Stimulated activated CD8-positive, alpha-beta memory T cell treated with anti-CD3 and anti-CD28 coated beads, Interleukin-15, amount 100 ng/mL, for 4 hours (primary cell): ENCODE data around the gene TOP2B.

ENCODE experiments used
- DNase-seq, 2 donors: peaks; one replicate each; pipeline ENCODE4 v3.0.0-alpha.2; 2020; ENCODE audit warnings: low read depth in 2 of 2

TOP2B gene

DNA sequence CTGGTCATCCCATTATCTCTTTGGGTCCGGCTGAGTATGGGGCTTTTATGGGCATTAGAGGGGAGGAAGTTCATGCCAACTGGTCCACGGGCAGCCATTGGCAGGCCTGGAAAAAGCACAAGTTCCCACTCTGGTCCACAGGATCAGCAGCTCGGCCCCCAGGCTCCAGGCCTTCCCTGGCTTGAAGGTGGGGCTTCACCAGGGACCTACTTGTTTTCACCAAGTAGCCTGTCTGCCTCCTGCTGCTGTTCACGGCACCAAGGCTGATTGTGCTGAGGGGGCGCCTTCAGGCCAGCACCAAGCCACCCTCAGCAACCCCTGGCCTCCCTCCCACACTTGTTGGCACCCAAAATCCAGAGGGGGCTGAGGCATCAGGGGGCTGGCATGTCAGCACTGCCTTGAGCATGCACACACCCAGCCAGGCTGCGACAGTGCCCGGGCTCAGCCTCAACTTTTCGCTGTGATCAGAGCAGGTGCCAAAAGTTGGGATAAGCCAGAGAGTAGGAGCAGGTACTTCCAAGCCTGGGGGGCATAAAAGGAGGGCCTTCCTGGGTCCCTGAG is 9.1 kb upstream of the TOP2B start:
- DNase-seq = no peak

DNA sequence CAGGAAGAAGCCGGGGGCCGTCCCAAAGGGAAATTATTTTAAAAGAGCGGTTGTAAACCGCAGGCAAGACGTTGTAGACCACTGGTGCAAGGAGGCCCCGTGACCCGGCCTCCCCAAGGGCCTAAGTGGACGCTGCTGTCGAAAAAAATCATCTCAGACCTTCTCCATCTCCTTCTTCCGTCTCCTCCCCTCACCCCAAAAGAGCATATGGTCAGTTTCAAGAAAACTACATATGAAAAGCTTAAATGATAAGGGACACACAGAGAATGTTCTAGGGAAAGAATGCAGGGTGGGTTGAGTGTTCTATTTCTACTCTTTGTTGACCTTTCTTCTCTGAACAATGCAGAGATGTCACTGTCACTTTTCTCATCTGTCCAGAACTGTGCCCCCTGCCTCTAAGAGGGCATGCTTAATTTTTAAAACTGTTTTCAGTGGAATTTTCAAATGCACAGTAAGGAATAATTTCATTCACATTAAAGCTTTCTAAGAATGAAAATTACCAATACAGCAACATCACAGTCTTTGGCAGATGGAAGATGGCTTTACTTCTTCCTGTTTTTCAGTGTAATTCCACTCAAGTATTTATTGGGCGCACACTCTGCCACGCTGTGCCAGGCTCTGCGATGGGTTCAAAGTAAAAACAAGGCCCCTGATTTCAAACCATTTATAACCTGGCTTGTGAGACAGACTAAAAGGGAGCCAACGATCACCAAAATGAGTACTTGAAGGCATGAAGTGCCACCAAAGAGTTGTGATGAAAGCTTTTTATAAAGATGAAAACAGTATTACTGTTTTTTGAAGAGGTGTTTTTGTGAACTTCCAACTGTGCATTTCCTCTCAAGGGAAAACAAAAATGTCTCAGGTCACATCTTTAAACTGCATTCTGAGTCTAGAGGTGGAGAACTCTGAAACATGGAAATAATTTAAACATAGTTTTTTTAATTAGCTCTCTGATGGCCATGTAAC is 891 bp upstream of the TOP2B start:
- no peak for DNase-seq

DNA sequence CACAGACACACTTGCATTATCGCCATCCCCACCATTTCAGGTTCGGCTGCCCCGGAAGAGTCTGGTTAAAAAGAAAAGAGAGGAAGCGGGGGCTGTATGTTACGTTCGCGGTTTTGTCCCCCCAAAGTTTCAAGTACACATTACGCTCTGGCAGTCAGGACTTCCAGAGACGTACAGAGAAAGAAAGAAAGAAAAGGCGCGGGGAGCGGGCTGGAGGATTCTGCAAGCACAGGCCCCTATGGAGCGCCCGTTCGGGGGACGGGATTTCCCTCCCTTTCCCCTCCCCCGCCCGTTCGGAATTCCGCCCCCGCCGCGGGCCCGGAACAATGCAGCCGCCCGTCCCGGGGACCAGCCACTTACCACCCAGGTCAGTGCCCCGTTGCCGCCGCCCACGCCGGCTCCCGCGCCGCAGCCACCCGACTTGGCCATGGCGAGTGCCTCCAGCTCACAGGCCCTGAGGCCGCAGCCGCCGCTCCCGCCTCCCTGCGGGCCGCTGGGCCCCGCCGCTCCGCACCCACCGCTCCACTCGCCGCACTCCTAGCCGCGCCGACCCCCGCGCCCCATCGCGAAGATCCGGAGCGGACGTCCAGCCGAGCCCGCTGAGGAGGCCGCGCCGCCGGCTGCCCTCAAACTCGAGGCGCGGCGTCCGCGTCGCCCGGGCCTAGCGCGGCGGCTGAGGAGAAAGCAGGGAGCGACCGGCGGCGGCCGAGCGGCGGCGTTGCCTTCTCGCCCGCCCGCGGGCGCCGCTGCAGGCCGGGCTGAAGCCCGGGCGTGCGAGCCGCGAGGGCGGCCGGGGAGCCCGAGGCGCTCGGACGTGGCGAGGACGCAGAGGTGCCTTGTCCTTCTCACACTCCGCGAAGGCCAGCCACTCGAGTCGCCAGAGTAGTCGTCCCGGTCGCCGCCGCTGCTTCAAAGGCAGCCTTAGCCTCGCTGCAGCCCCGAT is 567 bp downstream of the TOP2B start:
- DNase-seq = peak; percentile 36 to 52

DNA sequence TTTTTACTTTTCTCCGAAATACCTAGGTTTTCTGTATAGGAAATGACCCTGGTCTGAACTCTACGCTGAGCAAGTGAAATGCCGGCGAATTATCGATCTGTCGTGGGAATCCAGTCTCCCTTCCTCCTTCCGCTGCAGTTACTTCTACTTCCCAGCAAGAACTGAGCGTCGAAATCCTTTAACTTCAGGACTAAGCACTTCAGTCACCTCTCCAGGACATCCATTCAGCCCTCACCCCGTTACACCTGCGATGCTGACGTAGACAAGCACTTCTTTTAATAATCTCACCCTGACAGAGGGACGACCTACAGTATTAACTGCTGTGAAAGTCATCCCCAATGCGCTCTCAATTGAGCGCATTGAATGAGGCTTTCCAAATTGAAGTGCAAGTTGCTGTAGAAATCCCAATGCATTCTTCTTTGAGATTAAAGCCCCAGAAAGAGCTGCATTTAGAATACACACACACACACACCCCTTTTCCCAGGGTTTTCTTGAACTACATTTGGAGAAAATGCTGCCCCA is 1.3 kb downstream of the TOP2B start:
- no peak for DNase-seq

DNA sequence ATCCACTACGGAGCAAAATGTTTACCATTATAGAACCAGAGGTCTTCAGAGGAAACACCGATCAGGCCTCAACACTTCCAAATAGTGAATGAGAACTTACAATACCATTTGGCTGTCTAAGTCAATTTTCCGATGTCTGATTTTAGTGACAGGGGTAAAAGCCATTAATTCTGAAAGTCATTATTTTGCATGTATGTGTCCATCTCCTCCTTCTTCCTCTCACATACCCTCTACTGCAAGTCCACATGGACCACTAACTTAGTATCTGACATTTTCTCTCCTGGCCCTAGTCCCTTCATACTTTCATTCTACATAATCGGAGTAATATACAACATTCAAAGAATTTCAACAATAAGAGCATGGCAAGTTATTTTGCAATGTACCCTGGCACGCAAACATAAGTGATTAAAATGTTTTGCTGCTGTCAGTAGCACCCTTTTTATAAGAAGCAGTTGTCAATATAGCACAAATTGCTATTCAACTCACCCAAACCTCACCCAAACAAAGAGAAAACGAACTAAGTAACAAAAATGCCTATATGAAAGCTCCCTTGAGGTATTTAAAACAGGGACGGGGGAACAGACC is 1.9 kb downstream of the TOP2B start:
- DNase-seq = no peak

DNA sequence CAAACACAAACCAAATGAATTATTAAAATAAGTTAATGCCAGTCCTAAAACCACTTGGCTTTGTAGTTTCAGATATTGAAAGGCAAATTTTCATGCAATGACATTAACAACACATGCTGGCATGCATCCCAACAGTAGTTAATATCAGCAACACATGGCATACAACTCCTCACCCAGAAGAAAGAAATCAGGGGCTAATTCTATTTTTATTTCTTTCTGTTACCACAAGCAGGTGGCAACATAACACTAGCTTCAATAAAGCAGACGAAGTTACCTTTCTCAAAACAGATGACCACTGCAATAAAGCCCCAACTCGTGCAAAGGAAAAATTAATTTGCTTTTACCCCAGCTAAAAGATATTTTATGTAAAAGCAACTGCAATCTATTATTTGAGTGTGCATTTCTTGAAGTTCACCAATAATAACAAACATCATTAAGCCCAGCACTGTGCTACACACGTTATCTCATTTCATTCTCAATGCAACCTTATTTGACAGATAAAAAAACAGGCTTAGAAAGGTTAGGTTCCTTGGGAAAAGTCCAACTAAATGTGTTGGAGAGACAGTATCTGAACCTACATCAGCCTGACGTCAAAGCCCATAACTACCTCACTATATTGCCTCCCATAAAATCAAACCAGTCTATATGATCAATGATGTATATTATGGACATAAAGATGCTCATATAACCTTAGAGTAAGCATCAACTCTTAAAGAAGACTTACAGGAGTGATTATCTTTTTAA is 2.8 kb downstream of the TOP2B start:
- no peak for DNase-seq

DNA sequence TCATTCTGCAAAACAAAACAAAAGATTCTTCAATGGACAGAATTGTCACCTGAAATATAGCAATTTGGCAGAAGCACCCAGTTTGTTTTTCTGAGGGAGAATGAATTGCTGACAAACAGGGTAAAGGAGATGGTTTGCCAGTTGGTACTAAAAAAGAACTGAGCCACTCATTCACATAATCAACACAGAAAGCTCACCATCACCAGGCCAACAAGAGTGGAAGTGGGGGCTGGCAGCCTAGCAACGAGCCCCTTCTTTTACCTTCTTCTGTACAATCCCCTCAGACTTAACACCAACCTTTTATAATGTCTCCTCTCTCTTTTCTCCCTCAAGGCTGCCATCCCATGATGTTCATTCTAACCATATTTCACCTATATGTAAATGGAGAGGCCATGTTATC is 5.9 kb downstream of the TOP2B start:
- no peak for DNase-seq

DNA sequence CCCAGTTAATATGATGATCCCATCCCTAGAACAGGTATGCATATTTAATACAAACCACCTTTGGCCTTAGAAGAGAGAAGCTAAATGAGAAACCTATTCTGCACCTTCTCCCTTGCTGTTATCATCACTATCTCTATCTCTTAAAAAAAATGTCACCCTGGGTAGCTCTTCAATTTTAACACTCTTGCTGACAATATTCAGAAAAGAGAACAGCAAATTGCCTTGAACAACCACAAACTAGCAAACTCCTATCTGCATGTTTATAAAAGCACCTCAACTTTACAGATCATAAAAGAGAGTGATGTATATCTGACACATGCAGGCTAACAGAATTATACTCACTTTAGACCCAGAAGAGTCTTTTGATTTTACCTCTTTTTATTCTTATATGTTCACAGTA is 7.4 kb downstream of the TOP2B start:
- DNase-seq = no peak

DNA sequence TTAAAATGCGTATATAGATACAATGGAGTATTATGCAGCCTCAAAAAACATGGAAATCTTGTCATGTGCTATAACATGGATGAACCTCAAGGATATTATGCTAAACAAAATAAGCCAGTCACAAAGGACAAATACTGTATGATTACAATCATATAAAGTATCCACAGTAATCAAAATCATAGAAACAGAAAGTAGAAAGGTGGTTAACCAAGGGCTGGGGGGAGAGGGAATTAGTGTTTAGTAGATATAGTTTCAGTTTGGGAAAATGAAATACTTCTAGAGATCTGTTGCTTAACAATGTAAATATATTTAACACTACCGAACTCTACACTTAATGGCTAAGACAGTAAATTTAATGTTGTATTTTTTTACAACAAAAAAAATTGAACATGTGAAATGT is 9.0 kb downstream of the TOP2B start:
- no peak for DNase-seq

DNA sequence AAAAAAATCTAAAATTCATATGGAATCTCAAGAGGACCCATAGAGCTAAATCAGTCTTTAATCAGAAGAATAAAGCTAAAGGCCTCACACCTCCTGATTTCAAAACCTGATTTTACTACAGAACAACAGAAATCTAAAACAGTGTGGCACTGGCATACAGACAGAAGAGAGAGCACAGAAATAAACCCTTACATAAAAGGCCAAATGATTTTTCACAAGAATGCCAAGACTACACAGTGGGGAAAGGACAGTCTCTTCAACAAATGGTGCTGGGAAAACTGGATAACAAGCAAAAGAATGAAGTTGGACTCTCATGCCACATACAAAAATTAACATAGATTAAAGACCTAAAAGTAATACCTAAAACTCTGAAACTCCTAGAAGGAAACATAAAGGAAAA is 10.1 kb downstream of the TOP2B start:
- no peak for DNase-seq

DNA sequence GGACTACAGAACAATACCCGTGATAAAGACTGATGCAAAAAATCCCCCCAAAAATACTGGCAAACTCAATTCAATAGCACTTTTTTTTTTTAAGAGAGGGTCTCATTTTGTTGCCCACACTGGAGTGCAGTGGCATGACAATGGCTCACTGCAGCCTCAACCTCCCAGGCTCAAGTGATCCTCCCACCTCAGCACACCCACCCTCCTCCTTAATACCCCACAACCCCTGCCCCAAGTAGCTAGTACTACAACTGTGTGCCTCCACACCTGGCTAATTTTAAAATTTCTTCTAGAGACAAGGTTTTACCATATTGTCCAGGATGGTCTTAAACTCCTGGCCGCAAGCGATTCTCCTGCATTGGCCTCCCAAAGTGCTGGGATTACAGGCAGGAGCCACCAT is 11.4 kb downstream of the TOP2B start:
- DNase-seq = no peak

DNA sequence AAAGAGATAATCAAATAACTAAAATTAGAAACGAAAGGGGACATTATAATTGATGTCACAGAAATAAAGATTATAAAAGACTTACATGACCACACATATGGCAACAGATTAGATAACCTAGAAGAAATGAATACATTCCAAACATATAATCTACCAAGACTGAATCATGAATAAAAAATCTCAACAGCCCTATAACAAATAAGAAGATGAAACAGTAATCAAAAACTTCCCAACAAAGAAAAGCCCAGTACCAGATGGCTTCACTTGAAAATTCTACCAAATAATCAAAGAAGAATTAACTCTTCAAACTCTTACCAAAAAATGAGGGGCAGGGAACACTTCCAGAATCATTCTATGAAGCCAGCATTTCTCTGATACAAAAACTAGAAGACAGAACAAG is 11.8 kb downstream of the TOP2B start:
- DNase-seq = no peak

DNA sequence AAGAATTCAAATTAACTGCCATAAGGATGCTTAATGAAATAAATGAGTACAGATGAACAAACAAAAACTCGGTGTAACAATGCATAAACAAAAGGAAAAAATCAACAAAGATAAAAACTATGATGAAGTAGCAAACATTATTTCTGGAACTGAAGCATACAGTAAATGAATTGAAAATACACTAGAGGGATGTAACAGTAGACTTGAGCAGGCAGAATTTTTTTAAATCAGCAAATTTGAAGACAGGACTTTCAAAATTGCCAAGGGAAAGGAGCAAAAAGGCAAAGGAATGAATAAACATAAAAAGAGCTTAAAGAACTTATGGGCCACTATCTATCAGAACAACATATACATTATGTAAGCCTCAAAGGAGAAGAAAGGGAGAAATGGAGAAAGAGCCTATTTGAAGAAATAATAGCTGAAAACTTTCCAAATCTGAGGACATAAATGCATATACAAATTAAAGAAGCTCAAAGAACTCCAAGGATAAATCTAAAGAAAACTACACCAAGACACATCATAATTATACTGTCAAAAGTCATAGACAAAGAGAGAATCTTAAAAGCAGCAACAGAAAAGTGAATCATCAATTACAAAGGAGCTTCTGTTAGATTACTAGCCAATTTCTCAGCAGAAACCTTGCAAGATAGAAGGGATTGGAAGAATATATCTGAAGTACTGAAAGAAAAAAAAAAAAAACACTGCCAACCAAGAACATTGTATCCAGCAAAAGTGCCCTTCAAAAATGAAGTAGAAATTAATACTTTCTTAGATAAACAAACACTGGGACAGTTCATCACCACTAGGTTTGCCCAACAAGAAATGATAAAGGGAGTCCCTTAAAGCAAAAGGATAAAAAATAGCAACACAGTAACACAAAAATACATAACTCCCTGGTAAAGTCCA is 15.5 kb downstream of the TOP2B start:
- DNase-seq = no peak

DNA sequence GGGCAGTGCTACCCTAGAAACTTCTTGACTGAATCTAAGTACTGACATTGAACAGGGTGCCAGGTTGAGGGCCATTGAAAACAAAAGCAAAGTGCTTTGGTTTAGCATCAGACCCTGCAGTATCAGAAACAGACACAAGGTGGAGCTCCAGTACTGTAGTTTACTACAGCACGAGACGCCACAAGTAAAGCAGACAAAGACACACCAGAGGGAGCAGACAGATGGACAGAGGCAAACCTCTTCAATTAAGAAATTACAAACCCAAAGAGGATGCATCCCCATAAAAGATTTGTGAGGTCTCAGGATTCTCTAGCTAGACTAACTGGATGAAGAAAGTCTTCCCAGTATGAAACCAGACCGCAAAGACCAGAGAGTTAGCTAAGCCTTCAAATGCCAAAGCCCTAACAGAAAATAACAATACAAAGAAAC is 16.6 kb downstream of the TOP2B start:
- peak; percentile 18 to 66 for DNase-seq

DNA sequence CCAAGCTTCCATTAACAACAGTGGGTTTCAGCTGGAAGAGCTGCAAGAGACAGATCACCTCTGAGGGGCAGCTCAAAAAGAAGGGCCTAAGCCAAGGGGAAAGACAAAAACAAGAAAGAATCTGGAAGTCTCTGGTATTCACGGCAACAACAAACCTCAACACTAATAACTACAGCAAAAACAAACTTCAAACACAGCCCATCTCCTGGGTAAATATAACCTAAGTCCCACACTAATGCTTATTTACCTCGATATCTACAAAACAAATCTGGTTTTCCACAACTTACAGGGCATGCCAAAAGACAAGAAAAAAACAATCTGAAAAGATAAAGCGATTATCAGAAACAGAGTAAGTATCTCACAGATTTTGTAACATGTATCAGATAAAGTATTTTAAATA is 29.7 kb downstream of the TOP2B start:
- DNase-seq = no peak

DNA sequence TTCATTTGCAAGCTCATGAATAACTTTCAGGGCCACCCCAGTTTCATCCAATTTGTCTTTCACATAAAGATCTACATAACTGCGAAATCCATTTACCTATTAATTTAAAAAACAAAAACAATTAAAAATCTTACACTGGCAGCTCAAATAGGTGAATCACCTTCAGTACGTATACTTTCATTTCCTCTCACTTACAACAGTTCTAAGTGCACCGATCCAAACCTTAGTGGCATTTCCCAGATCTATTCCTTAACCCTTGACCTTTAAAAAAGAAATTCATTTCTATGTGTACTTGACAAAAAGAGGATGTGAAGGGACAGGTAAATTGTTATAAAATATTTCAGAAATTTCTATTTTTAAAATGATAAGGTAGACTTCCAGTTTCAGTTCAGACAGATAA is 30.8 kb downstream of the TOP2B start:
- DNase-seq = no peak

DNA sequence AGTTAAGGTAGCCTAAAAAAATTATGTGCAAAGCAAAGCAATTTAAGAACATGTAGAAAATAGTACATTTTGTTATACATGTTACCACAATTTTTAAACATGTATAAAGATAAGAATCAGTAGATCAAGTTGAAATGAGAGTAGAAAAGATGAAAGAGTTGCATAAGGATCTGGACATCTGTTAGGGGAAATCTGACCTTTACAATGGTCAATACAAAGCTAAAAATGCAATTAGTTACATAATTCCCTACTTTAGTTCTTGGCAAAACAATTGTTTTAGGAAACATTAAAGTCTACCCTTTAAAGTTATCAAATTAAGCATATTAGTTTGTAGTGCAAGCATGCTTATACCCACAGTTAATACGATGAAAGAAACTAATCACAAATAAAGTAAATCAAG is 32.7 kb downstream of the TOP2B start:
- DNase-seq = no peak

DNA sequence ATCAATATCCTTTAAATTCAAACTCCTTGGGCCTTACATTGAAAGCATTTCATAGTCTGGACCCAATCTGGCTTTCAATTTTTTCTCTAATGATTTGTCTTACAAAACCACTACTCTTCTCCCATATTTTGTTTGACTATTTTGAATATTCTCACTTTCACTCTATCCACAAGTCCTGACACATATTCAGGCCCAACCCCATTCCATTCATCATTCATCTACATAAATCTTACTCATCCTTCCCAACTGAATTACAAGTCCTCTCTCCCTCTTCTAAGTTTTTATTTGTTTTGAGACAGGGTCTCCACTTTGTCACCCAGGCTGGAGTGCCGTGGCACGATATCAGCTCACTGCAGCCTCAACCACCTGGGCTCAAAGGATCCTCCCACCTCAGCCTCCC is 43.6 kb downstream of the TOP2B start:
- DNase-seq = no peak

DNA sequence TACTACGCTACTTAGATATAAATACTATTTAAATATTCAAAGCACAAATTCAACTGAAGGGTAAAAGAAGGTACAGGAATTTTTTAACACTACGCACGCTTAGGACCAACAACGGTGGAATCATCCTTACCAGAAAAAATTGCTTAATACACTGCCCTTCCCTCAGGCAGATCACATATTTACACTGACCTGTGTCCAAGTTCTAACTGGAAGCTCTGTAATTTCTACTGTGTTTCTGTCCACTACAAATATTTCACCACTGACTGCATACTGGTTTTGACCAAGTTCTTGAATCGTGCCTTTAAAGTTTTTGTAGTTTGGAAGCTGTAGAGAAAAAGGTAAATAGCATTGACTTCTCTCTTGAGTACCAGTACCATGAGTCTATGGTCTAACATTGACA is 44.2 kb downstream of the TOP2B start:
- no peak for DNase-seq

DNA sequence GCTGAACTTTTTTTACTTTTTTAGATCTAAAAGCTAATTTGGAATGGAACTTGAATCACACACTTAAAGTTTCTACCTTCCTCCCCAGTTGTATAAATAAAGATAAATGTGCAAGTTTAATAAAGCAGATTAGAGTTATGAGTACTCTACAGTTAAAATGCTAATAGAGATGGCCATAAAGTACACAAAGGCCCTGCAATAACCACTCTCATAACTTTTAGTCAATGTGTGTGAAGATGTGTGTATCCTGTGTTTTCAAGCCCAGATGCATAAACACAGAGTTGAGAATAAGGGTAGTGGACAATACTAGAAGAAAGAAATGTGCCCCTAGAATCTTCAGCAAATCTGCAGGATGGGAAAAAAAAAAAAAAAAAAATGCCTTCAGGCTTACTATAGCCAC is 45.3 kb downstream of the TOP2B start:
- DNase-seq = no peak
